ENCODE data around the gene JMJD1C.

The JMJD1C gene

DNA sequence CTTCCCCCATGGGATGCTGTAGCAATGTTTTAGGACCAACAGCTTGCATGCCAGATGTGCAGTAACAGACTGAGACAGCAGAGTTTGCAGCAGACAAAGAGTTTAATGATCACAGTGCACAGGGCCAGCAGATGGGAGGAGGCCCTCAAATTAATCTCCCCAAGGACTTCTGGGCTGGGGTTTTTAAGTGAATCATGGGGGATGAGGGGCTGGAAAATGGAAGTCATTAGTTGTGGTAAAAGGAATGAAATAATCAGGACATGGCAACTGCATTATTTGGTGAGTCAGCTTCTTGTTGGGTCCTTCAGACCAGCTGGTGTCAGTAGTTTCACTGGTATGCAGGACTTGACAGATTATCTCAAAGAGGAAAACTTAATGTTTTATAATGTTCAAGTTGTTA is 345.2 kb downstream of the JMJD1C start:
- DNase-seq (ENCODE audit: low read depth, low spot score), result no peak
- H3K9me3 ChIP-seq (ENCODE audit: control insufficient read depth, insufficient read depth, low read length), result no peaks in the 10 kb centered on the region; the same call in 1 of the 2 replicates
- no peaks in the 10 kb centered on the region for H3K4me1 ChIP-seq (ENCODE audit: control insufficient read depth, insufficient read depth, low read length)
- no peaks in the 10 kb centered on the region for H3K27me3 ChIP-seq (ENCODE audit: control insufficient read depth, insufficient read depth, low read length)
- H3K36me3 ChIP-seq (ENCODE audit: control insufficient read depth, insufficient read depth, low read length), result no peaks in the 10 kb centered on the region
- H3K27ac ChIP-seq (ENCODE audit: low read length), result no peak overlapping the region
- H3K4me3 ChIP-seq (ENCODE audit: low read length), result no peak overlapping the region

DNA sequence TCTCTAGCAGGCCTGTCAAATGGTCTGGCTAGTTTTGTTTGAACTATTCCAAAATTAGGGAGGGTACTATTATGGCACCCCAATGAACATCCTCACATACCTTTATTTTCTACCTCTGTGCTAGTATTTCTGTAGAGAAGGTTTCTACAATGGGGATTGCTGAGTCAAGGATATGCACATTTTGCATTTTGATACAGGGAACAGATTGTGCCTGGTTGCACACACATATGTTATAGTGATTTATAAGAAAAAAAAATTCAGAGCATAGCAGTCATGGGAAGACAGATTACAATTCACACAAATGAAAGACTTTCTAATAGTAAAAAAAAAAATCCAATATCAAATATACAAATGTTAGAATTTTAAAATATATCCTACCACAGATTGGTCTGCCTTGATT is 346.7 kb downstream of the JMJD1C start:
- Histone ChIP-seq H3K27me3 (ENCODE audit: control insufficient read depth, insufficient read depth, low read length) (no peaks in the 10 kb centered on the region), H3K4me3 (ENCODE audit: low read length) (no peak overlapping the region), H3K4me1 (ENCODE audit: control insufficient read depth, insufficient read depth, low read length) (no peaks in the 10 kb centered on the region), H3K36me3 (ENCODE audit: control insufficient read depth, insufficient read depth, low read length) (no peaks in the 10 kb centered on the region), H3K9me3 (ENCODE audit: control insufficient read depth, insufficient read depth, low read length) (no peaks in the 10 kb centered on the region; the same call in 1 of the 2 replicates), H3K27ac (ENCODE audit: low read length) (no peak overlapping the region)
- no peak for DNase-seq (ENCODE audit: low read depth, low spot score)
